WERI-Rb-1 (cell line): ENCODE data around the gene HOXB3.

ENCODE experiments used
- DNase-seq: peaks from one replicate; pipeline ENCODE4 v3.0.0-alpha.2; 2020
- H3K27ac ChIP-seq: fragments of 250-450 bp; sonication (Bioruptor Pico); 2 replicates; pipeline ENCODE4 v1.5.1; 2020; ENCODE audit warnings: mild to moderate bottlenecking, moderate library complexity
- H3K27me3 ChIP-seq: fragments of 250-450 bp; sonication (Bioruptor Pico); 2 replicates; pipeline ENCODE4 v1.5.1; 2021; ENCODE audit warnings: mild to moderate bottlenecking, low read depth, moderate library complexity; ENCODE audit not compliant: insufficient read depth, severe bottlenecking
- H3K36me3 ChIP-seq: fragments of 250-450 bp; sonication (Bioruptor Pico); 2 replicates; pipeline ENCODE4 v1.5.1; 2020; ENCODE audit warnings: mild to moderate bottlenecking, moderate library complexity
- H3K4me3 ChIP-seq: 2 replicates; pipeline ENCODE4 v1.5.1; 2011; ENCODE audit warnings: low read depth, mild to moderate bottlenecking, control low read depth, low read length
- H3K9me3 ChIP-seq: fragments of 250-450 bp; sonication (Bioruptor Pico); 2 replicates; pipeline ENCODE4 v1.5.1; 2021; ENCODE audit warnings: mild to moderate bottlenecking, moderate library complexity; ENCODE audit not compliant: severe bottlenecking
- TF ChIP-seq, protein P1 (sequence below): IDR thresholded peaks from 2 replicates; pipeline ENCODE4 v1.5.1; 2011; ENCODE audit warnings: low read depth, mild to moderate bottlenecking, control low read depth, inconsistent platforms, low read length

Gene HOXB3

DNA sequence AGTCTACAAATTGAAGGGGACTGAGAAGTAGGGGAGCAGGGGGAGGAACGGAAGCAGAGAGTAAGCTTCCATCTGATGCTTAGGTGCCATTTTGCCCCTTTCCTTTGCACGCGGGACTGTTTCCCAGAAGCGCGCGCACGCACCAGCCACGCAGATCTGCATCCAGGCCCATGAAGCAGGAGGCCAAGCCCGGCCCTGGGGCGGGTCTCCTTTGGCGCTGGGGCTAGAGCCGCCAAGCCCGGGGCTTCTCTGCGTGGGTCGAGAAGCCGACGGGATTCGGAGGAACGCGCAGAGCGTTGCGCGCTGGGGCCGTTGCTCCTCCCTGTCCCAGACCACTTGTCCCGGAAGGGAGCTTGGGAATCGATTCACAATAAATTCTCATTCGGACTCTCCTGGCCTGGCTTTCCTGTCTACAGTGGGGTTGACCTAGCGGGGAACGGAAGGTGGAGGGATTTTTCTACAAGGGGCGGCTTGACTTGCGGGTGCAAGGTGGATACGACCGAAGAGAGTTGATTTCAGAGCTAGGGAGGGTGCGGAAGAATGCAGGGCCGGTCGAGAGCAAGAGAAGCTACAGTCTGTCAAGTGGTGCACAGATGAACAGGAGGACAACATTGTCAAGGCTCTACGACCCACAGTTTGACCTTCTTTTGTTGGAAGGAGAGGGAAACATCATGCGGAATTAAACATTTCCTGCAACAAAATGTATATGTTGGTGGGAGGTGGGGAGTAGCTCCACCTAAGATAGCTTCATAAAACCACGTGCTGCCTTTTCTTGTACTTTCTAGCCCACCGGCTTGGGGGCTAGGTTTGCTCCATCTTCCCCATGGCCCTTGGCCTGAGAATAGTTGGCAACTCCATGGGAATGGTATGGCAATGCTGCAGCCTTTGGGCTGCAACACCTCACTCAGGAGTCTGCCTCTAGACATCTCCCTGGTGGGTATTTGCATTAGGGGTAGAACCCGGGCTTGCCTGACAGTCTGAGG is 31.7 kb upstream of the HOXB3 start:
- Histone ChIP-seq H3K27ac (no peak overlapping the region), H3K27me3 (peaks cover 99% of the 10 kb centered on the region), H3K36me3 (no peaks in the 10 kb centered on the region), H3K4me3 (no peak overlapping the region), H3K9me3 (peaks cover 3% of the 10 kb centered on the region)
- TF ChIP-seq, protein P1, sequence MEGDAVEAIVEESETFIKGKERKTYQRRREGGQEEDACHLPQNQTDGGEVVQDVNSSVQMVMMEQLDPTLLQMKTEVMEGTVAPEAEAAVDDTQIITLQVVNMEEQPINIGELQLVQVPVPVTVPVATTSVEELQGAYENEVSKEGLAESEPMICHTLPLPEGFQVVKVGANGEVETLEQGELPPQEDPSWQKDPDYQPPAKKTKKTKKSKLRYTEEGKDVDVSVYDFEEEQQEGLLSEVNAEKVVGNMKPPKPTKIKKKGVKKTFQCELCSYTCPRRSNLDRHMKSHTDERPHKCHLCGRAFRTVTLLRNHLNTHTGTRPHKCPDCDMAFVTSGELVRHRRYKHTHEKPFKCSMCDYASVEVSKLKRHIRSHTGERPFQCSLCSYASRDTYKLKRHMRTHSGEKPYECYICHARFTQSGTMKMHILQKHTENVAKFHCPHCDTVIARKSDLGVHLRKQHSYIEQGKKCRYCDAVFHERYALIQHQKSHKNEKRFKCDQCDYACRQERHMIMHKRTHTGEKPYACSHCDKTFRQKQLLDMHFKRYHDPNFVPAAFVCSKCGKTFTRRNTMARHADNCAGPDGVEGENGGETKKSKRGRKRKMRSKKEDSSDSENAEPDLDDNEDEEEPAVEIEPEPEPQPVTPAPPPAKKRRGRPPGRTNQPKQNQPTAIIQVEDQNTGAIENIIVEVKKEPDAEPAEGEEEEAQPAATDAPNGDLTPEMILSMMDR: no peak
- DNase-seq: no peak

DNA sequence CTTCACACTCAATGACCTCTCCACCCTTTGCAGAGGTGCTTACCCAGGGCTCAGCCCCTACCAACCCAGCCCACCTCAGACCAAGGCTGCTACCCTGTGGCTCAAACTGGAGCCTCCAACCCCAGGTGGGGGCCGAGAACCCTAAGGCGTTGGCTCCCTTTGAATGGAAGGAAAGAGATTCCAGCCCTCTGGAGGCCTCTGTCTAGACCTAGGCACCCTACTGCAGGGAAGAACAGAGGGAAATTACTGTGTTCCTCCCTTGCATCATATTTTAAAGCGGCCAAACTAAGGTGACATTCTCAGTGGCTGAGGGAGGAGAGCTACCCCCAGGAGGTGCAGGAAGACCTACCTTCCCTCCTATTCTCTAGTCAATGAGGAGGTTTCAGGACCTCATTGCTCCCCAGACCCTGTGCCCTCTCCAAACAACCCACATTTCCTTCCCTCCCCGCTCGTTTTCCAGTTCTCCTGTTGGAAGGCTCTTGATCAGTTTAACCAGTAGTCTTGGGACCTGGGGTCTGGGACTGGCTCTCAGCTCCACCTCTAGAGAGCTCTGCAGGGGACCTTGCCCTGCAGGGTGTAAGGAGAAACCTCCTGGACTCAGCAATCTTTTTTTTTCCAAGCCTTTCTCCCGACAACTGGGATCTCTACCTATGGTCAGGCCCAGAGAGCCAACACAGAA is 30.6 kb upstream of the HOXB3 start:
- Histone ChIP-seq H3K36me3 (no peaks in the 10 kb centered on the region), H3K4me3 (no peak overlapping the region), H3K27ac (no peak overlapping the region), H3K9me3 (peaks cover 3% of the 10 kb centered on the region), H3K27me3 (peaks cover 100% of the 10 kb centered on the region)
- DNase-seq: no peak
- TF ChIP-seq, protein P1: no peak

DNA sequence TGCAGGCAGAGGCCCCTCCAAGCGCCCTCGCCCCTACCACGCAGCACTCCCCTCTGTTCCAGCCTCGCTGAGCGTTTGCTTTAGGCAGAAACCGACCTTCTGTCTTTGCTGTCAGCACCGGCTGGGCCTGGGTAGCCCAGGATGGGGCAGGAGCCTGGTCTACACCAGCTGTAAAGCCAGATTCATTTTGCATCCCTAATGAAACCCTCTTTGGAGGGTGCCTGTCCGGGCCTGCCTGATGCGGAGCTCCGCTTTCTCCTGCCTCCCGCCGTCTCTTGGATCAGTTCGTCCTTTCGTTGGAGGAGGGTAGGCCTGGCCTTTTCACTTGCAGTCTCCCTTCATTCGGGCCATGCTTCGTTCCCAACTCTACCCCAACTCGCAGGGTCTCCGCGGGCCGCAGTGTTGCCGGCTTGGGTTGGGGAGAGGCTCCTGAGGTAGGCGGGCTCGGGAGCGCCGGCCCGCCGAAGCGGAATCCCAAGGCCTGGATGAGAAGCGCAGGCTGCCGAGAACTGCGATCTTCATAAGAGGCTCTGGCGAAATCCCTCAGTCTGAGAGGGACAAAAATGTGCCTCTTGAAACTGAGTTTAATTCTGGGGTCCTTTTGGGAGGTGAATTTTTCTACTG is 29.9 kb upstream of the HOXB3 start:
- Histone ChIP-seq H3K36me3 (no peaks in the 10 kb centered on the region), H3K27me3 (peaks cover 100% of the 10 kb centered on the region), H3K27ac (no peak overlapping the region), H3K4me3 (no peak overlapping the region), H3K9me3 (peaks cover 3% of the 10 kb centered on the region)
- TF ChIP-seq, protein P1: no peak
- DNase-seq: no peak

GRCh38 chr17:48618256-48618896 is 28.3 kb upstream of the HOXB3 start:
- no peak overlapping the region for H3K27ac ChIP-seq
- H3K27me3 ChIP-seq: peaks cover 97% of the 10 kb centered on the region
- H3K36me3 ChIP-seq: no peaks in the 10 kb centered on the region
- H3K9me3 ChIP-seq: peaks cover 3% of the 10 kb centered on the region
- TF ChIP-seq, protein P1: peak; percentile 89
- DNase-seq: peak; percentile 88
- no peak overlapping the region for H3K4me3 ChIP-seq

GRCh38 chr17:48617471-48618255 is 27.6 kb upstream of the HOXB3 start:
- peaks cover 94% of the 10 kb centered on the region for H3K27me3 ChIP-seq
- H3K4me3 ChIP-seq: no peak overlapping the region
- TF ChIP-seq, protein P1: no peak
- no peak for DNase-seq
- H3K9me3 ChIP-seq: peaks cover 3% of the 10 kb centered on the region
- no peaks in the 10 kb centered on the region for H3K36me3 ChIP-seq
- H3K27ac ChIP-seq: no peak overlapping the region
